ENCODE data around the gene ARFRP1.

Gene ARFRP1

GRCh38 chr20:63747622-63748069 is 39.9 kb upstream of the ARFRP1 start:
- DNase-seq (ENCODE audit: low spot score), result no peak
- Mint-ChIP-seq H3K4me3 (no peak overlapping the region), H3K9me3 (no peaks in the 10 kb centered on the region), H3K27me3 (ENCODE audit: low read depth) (no peaks in the 10 kb centered on the region), H3K27ac (no peak overlapping the region), H3K4me1 (ENCODE audit: low read depth) (peaks cover 4% of the 10 kb centered on the region), H3K36me3 (ENCODE audit: low read depth) (peaks cover 8% of the 10 kb centered on the region)

DNA sequence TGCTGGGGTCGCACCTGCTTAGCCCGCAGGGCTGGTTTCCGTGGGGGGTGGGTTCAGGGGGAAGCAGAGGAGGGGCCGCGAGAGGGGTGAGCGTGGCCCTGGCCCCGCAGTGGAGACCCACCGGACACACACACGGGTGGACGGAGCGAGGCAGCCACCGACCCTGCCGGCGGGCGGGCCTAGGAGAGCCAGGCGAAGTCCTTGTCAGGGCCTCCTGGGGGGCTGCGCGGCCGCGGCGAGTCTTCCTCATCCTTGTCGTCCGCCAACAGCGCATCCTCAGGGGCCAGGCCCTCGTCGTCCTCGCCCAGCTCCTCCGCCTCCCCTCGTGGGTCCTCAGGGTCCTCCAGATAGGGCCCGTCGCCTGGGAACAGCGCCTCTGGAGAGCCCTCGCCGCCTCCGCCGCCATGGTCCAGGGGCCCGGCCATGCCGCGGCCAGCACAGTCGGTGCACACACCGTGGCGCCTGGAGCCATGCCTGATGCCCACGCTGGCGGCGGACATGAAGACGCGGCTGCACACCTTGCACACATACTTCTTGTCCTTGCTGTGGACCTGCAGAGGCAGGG is 39.1 kb upstream of the ARFRP1 start:
- Mint-ChIP-seq H3K36me3 (ENCODE audit: low read depth) (peaks cover 8% of the 10 kb centered on the region), H3K27ac (no peak overlapping the region), H3K27me3 (ENCODE audit: low read depth) (no peaks in the 10 kb centered on the region), H3K4me3 (no peak overlapping the region), H3K9me3 (no peaks in the 10 kb centered on the region), H3K4me1 (ENCODE audit: low read depth) (peaks cover 4% of the 10 kb centered on the region)
- no peak for DNase-seq (ENCODE audit: low spot score)

DNA sequence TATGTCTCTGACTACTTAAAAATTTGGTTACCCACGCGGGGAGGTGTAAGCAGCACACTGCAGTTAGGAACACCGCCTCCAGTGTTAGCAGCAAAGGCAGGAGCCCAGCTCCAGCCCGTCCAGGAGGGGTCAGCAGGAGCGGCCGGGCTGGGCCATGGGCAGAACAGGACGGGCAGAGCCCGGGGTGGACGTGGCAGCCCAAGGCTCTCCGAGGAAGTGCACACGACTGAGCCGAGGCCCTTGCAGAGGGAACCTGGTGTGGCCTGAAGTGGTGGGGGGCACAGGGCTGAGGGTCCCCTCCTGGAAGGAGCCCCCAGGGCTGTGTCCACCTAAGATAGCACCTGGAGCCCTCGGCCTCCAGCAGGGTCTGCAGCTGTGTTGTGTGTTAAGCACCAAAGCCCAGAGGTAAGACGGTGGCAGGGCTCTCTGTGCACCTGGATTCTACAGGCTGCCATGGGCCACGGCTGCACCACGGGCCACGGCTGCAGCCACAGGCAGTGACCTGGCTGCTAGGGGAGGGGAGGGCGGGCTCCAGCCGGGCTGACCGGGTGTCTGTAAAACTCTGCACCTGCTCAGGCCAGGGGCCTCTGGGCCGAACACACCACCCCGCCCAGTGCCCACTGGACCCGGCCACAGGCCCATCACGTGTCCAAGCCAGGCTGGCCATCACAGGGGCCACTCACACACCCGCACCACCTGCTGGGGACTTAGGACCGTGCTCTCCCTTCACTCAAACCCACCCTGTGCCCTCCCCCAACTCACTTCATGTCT is 38.4 kb upstream of the ARFRP1 start:
- Mint-ChIP-seq H3K9me3 (no peaks in the 10 kb centered on the region), H3K4me1 (ENCODE audit: low read depth) (peaks cover 1% of the 10 kb centered on the region), H3K27ac (no peak overlapping the region), H3K27me3 (ENCODE audit: low read depth) (no peaks in the 10 kb centered on the region), H3K36me3 (ENCODE audit: low read depth) (peaks cover 8% of the 10 kb centered on the region), H3K4me3 (no peak overlapping the region)
- no peak for DNase-seq (ENCODE audit: low spot score)

GRCh38 chr20:63745424-63745805 is 37.6 kb upstream of the ARFRP1 start:
- Mint-ChIP-seq H3K27ac (no peak overlapping the region), H3K36me3 (ENCODE audit: low read depth) (peaks cover 8% of the 10 kb centered on the region), H3K4me3 (no peak overlapping the region)

DNA sequence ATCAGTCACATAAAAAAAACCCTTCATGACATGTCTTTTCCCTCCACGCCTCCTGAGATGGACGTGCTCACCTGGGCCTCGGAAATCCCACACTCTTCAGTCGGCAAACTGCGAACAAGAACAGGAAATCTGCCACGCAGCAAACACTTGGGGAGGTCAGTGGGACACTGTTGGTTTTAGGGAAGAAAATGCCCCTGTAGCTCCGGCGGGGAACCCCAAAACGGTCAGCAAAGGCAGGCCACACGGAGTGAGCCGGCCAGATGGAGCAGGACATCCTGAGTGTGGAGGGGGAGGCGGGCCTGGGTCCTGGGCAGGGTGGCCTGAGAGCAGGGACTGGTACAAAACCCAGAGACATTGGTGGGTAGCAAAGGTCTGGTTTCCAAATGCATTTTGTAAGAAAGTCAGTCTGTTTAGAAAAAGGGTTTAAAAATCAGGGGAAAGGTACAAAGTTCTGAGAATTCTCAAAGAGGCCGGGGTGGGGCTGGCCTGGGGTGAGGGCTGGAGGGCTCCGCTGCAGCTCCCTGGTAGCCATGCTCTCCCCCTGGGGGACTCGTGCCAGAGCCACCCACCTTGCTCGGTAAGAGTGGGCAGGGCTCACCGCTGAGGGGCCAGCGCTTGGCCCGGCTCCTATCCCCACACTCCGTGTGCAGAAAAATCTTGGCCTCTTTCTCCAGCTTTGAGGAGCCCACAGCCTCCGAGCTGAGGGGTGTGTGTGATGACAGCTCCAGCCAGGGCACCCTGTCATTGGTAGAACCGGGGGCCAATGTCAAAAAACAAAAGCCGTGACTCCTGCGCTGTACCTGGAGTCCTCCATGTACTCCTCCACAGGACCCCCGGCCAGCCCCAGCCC is 37.0 kb upstream of the ARFRP1 start:
- Mint-ChIP-seq H3K36me3 (ENCODE audit: low read depth) (peaks cover 8% of the 10 kb centered on the region), H3K4me3 (no peak overlapping the region), H3K9me3 (no peaks in the 10 kb centered on the region), H3K4me1 (ENCODE audit: low read depth) (no peaks in the 10 kb centered on the region), H3K27me3 (ENCODE audit: low read depth) (no peaks in the 10 kb centered on the region), H3K27ac (no peak overlapping the region)
- DNase-seq (ENCODE audit: low spot score), result no peak

More at GRCh38 chr20:63745424-63745805, 37.6 kb upstream of the ARFRP1 start:
- no peaks in the 10 kb centered on the region for H3K4me1 Mint-ChIP-seq (ENCODE audit: low read depth)
- DNase-seq (ENCODE audit: low spot score), result no peak
- H3K27me3 Mint-ChIP-seq (ENCODE audit: low read depth), result no peaks in the 10 kb centered on the region
- H3K9me3 Mint-ChIP-seq, result no peaks in the 10 kb centered on the region

DNA sequence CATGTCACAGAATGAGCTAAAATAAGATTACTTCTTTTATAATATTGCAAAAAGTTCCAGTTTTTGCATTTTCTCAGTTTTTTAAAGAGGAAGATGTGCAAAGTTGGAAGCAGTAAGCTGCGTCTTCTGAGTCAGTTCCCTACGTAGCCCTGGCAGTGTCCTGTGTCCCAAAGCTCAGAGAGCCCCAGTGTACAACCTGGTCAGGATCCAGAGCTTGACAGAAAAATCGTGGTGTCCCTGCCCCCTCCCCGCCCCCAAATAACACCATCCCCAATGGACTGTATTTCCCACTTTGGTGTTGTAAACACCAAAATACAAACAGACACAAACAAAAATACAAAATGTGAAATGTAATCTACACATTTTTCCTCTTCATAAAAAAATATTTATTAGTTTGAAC is 36.4 kb upstream of the ARFRP1 start:
- Mint-ChIP-seq H3K4me3 (no peak overlapping the region), H3K27me3 (ENCODE audit: low read depth) (no peaks in the 10 kb centered on the region), H3K36me3 (ENCODE audit: low read depth) (peaks cover 8% of the 10 kb centered on the region), H3K4me1 (ENCODE audit: low read depth) (no peaks in the 10 kb centered on the region), H3K27ac (no peak overlapping the region), H3K9me3 (no peaks in the 10 kb centered on the region)
- no peak for DNase-seq (ENCODE audit: low spot score)

DNA sequence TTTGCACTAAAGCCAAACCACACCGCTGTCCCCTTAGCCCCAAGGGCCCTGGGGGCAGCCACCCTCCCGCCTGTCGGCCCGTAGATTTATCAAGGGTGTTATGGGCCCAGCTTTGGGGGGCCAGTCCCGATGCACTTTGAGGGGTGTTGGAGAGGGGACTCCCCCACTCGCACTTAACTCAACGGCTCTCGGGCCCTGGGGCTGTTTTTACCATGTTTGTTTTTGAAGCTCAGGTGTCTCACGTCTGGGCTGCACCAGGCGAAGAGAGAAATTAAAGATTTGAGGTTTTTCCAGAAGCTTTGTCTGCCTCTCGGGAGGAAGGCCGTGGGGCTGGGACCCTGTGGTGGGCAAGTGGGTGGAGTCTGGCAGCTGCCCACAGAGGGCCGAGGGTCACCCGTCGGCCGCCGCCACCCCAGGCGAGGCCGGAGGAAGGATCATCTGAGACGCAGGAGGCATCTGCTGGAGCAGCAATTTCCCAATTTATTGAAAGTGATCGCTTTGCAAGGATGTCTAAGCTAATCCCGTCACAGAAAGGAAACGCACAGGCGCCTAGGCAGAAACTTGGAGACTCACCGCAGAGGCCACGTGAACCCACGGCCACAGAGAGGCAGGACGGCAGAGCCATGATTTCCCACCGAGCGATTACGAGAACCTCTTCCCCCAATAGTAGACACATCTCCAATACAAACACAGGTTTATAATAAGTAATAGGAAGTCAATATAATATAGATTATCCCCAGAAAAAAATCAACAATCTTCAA is 35.6 kb upstream of the ARFRP1 start:
- H3K4me1 Mint-ChIP-seq (ENCODE audit: low read depth), result no peaks in the 10 kb centered on the region
- no peak overlapping the region for H3K4me3 Mint-ChIP-seq
- H3K27ac Mint-ChIP-seq, result peak overlapping the region; percentile 10
- H3K27me3 Mint-ChIP-seq (ENCODE audit: low read depth), result no peaks in the 10 kb centered on the region
- no peaks in the 10 kb centered on the region for H3K9me3 Mint-ChIP-seq
- DNase-seq (ENCODE audit: low spot score), result no peak
- H3K36me3 Mint-ChIP-seq (ENCODE audit: low read depth), result peaks cover 8% of the 10 kb centered on the region

DNA sequence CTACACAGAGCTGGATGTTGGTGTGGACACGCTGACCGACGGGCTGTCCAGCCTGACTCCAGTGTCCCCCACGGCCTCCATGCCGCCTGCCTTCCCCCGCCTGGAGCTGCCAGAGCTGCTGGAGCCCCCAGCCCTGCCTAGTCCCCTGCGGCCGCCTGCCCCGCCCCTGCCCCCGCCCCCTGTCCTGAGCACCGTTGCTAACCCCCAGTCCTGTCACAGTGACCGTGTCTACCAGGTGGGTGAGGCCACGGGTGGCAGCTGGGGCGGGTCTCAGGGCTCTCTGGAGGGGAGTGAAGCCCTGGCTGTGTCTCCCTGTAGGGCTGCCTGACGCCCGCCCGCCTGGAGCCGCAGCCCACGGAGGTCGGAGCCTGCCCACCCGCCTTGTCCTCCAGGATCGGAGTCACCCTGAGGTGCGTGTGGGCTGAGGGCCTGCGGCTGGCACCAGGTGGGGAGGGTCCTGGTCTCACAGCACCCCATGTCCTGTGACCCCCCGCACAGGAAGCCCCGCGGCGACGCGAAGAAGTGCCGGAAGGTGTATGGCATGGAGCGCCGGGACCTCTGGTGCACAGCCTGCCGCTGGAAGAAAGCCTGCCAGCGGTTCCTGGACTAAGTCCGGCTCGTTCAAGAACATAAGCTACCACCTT is 34.7 kb upstream of the ARFRP1 start:
- no peak overlapping the region for H3K4me3 Mint-ChIP-seq
- DNase-seq (ENCODE audit: low spot score), result no peak
- H3K9me3 Mint-ChIP-seq, result no peaks in the 10 kb centered on the region
- no peak overlapping the region for H3K27ac Mint-ChIP-seq
- H3K4me1 Mint-ChIP-seq (ENCODE audit: low read depth), result no peaks in the 10 kb centered on the region
- H3K27me3 Mint-ChIP-seq (ENCODE audit: low read depth), result no peaks in the 10 kb centered on the region
- H3K36me3 Mint-ChIP-seq (ENCODE audit: low read depth), result peaks cover 8% of the 10 kb centered on the region

GRCh38 chr20:63741676-63742380 is 34.1 kb upstream of the ARFRP1 start:
- Mint-ChIP-seq H3K4me3 (peak overlapping the region; percentile 70), H3K4me1 (ENCODE audit: low read depth) (no peaks in the 10 kb centered on the region), H3K27me3 (ENCODE audit: low read depth) (no peaks in the 10 kb centered on the region), H3K36me3 (ENCODE audit: low read depth) (peaks cover 8% of the 10 kb centered on the region), H3K27ac (peak overlapping the region; percentile 41), H3K9me3 (no peaks in the 10 kb centered on the region)
- DNase-seq (ENCODE audit: low spot score), result no peak

- no peak overlapping the region for H3K27ac Mint-ChIP-seq
- DNase-seq (ENCODE audit: low spot score), result no peak
- no peaks in the 10 kb centered on the region for H3K9me3 Mint-ChIP-seq
Measured at GRCh38 chr20:63741354-63741675, 33.5 kb upstream of the ARFRP1 start.

DNA sequence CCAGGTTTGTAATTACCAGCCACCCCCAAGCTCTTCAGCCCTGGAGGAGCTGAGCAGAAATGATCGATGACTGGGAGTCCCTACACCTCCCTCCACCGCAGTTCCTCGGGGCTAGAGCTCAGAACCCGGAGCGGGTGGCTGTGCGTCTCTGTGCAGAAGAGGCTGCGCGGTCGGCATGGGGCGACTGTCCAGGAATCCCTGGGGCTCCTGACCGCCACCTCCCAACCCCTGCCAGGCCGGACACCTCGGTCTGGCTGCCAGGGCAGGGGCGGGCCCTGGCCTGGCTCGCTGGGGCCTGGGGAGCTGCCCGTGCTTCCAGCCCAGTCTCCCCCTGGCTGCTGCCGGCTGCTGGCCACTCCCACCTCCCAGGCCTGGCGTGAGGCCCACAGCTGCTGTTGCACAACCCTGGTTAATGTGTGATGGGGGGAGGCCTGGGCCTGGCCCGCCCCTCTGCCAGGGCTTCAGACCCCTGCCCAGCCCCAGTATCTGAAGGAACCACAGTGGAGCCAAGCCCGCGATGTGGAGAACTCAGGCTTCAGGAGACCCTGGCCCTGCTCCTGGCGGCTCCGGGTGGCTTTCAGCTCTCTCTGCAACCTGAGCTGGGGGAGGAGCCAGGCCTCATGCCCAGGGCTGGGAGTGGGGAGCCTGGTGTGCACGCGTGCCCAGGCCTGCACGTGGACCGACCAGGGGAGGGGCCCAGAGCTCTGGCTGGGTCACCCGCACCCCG is 33.0 kb upstream of the ARFRP1 start:
- Mint-ChIP-seq H3K27ac (no peak overlapping the region), H3K4me3 (peak overlapping the region; percentile 70), H3K36me3 (ENCODE audit: low read depth) (peaks cover 18% of the 10 kb centered on the region), H3K27me3 (ENCODE audit: low read depth) (no peaks in the 10 kb centered on the region), H3K9me3 (no peaks in the 10 kb centered on the region), H3K4me1 (ENCODE audit: low read depth) (peaks cover 10% of the 10 kb centered on the region)
- DNase-seq (ENCODE audit: low spot score), result no peak

More at GRCh38 chr20:63741354-63741675, 33.5 kb upstream of the ARFRP1 start:
- H3K27me3 Mint-ChIP-seq (ENCODE audit: low read depth), result no peaks in the 10 kb centered on the region
- peaks cover 4% of the 10 kb centered on the region for H3K4me1 Mint-ChIP-seq (ENCODE audit: low read depth)
- H3K36me3 Mint-ChIP-seq (ENCODE audit: low read depth), result peaks cover 13% of the 10 kb centered on the region
- peak overlapping the region; percentile 70 for H3K4me3 Mint-ChIP-seq

GRCh38 chr20:63740070-63740626 is 32.4 kb upstream of the ARFRP1 start:
- peaks cover 18% of the 10 kb centered on the region for H3K36me3 Mint-ChIP-seq (ENCODE audit: low read depth)
- peak overlapping the region; percentile 54 for H3K4me3 Mint-ChIP-seq
- peak; percentile 53 for DNase-seq (ENCODE audit: low spot score)
- no peaks in the 10 kb centered on the region for H3K27me3 Mint-ChIP-seq (ENCODE audit: low read depth)
- no peak overlapping the region for H3K27ac Mint-ChIP-seq
- no peaks in the 10 kb centered on the region for H3K9me3 Mint-ChIP-seq
- H3K4me1 Mint-ChIP-seq (ENCODE audit: low read depth), result peaks cover 12% of the 10 kb centered on the region

All from T-helper 2 cell treated with Interferon-gamma antibody and Interleukin-4, amounts not matched to agents 5 μg/mL and 100 μg/mL, for 36 hours (primary cell).